Hematopoietic multipotent progenitor cell (in vitro differentiated cells): ENCODE results near the gene TMEM117. TPM values are rescaled to one million over a fixed set of nuclear protein-coding genes. Genes with fewer than 3 reads are reported as not detected.

ENCODE experiments used
- DNase-seq, 3 donors: peaks; one replicate each; pipeline ENCODE4 v3.0.0-alpha.2; 2011 to 2015; ENCODE audit warnings: low read depth in 2 of 3, low spot score in 2 of 3
- total RNA-seq: library from RNA; depleted of rRNA; stranded (reverse); fragments of >200 nt; gene quantifications from one replicate; pipeline ENCODE4 v1.2.3, GENCODE V29; 2012

TMEM117 gene
- total RNA-seq, 1 donor = 3.0 TPM

DNA sequence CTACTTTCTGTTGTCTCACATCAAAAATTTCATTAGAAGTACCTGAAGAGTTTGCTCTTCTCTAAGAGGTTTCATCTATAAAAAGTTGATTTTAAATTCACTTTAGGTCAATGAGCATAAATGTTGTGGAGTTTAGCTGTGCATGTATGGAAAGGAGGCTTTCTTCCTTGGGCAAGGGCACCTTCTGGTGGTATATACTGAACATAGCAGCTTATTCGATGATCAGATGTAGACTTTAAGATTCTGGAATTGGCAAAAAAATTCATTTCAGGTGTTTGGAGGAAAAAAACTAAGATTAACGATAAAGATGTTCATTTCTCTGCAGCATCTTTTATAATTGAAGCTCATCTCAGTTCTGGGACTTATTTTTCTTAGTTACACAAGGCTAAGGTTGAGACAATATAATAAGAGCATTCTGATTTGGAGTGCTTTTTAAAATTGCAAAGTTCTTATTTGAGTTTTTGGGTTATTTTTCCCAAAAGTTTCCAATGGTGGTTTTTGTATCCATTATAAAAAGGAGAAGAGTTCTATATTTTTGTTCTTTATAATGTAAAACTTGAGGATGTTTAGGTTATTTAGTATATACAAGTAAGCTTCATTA is 46.8 kb downstream of the TMEM117 start:
- DNase-seq = peak; percentile 13 to 76 (median 37)

GRCh38 chr12:43883311-43883710 is 47.4 kb downstream of the TMEM117 start:
- DNase-seq = no peak

GRCh38 chr12:43883748-43884147 is 47.9 kb downstream of the TMEM117 start:
- no peak for DNase-seq

- no peak for DNase-seq
These were observed 49.0 kb downstream of the TMEM117 start for GRCh38 chr12:43884683-43885410.

- DNase-seq = no peak
These were observed 51.5 kb downstream of the TMEM117 start for GRCh38 chr12:43887397-43887796.

DNA sequence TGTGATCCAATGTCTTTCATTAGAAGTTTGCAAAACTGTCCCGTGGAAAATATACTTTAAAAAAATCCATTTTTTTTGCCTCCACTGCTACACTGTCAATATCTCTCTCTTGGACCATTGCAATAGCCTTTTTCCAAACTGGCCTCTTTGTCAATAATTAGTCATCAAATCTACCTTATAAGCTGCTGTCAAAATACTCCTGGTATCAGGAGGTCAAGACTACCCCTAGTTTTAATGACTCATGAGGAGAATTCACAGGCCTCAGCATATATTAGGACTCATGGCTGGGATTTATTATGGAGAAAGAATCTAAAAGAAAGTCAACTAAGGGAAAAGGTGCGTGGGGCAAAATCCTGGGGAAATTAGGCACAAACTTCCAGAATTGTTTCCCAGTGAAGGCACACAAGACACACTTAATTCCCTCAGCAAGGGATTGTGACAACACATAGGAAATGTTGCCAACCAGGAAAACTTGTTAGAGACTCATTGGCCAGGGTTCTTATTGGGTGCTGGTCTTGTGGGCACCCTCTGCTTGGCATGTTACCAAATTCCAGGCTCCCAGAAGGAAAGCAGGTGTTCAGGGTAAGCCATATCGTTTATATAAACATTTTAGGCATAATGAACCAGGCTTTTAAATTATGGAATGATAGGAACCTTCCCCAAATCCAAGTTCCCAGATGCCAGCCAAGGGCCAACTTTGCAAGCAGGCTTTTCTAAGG is 56.1 kb downstream of the TMEM117 start:
- DNase-seq = no peak

GRCh38 chr12:43893670-43894069 is 57.8 kb downstream of the TMEM117 start:
- no peak for DNase-seq

GRCh38 chr12:43895580-43896206 is 59.8 kb downstream of the TMEM117 start:
- no peak for DNase-seq

DNA sequence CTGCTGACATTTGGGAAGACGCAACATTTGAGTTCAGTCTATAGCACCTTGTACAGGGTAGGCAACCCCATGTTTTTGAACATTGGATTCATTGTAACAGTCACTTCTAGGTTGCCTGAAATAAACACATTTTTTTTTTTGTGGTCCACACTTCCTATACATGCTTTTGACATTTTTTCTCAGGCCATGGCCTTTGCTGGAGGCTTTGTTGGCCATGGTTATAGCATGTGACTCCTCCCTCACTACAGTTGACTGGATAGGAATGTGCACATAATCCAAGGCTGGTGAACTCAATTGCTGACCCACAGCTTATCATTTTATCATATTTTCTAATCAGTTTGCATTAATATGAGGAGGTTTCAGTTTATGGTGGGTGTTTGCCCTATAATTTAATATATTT is 60.6 kb downstream of the TMEM117 start:
- DNase-seq = no peak

GRCh38 chr12:43898474-43898873 is 62.6 kb downstream of the TMEM117 start:
- DNase-seq = no peak

DNA sequence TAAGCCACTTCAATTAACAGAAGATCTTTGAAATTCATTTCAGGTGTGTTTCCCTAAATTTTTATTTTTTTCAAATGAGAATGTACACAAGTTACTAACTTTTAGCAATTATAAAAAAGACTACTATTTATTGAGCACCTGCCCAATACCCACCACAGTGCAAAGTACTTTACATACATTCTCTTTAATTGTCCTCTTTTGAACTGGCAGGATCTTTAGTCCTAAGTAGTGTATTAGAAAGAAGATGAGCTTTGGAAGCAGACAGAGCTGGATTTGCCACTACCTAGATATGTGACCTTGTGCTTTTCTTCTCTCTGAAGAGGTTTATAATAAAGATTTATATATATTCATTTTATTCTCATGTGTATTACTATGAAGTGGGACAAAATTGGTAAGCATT is 63.7 kb downstream of the TMEM117 start:
- DNase-seq = no peak

- no peak for DNase-seq
These were observed 67.8 kb downstream of the TMEM117 start for GRCh38 chr12:43903686-43904085.

DNA sequence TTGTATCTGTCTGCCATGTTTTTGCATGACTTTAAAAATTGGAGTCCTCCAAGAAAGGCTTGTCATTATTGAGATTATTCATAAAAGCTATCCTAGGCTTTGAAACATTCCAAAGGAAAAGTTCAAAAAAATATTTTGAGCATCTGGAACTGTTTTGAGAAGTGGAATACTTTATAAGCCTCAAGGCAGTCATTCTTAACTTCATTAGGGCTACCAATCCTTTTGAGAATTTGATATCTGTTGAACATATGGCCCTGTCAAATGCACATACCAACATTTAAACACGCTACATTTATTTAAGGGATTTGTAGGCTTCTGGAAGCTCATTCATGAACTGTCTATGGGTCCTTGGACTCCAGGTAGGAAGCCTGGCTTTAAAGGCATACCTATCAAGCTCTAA is 77.0 kb downstream of the TMEM117 start:
- DNase-seq = no peak

- no peak for DNase-seq
These were observed 78.5 kb downstream of the TMEM117 start for GRCh38 chr12:43914391-43914790.

DNA sequence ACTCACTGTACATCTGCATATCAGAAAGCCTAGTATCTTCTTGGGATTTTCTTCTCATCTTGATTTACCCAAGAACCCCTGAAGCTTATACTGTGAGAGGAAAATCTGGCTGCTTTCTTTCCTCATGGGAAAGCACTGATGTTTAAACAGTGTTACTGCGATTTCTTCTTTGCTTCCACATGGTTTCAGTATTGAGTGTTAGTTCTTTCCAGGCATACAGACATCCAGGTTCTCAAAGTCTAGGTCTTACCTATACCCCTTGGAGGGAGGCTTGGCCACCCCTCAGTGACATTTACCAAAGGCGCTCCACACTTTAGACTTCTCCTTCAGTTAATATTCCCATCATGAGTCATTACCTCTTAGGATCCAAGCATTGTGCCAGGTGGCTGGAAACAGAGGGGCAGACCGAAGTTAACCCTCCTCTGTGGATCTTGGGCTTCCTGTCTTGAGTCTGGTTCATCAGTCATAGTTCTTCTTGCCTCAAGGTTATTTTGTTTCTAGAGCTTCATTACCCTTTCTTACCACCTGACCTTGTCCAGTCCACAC is 79.1 kb downstream of the TMEM117 start:
- no peak for DNase-seq

GRCh38 chr12:43917896-43918295 is 82.0 kb downstream of the TMEM117 start:
- DNase-seq = no peak

GRCh38 chr12:43921666-43922337 is 85.9 kb downstream of the TMEM117 start:
- no peak for DNase-seq

GRCh38 chr12:43930032-43930431 is 94.2 kb downstream of the TMEM117 start:
- no peak for DNase-seq

DNA sequence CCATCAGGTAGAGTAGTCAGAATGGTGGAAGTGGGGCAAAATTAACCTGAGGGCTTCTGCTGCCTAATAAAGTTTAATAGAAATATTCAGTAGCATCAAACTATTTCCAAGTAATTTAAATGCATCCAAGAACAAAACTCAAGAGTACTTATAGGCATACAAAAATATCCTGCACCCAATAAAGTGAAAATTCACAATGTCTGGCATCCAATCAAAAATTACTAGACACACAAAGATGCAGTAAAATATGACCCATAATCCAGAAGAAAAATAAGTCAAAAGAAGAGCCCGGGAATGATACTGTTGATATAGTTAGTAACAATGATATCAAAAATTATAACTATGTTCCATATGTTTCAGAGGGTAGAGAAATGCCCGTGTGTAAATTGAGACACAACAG is 95.3 kb downstream of the TMEM117 start:
- no peak for DNase-seq

DNA sequence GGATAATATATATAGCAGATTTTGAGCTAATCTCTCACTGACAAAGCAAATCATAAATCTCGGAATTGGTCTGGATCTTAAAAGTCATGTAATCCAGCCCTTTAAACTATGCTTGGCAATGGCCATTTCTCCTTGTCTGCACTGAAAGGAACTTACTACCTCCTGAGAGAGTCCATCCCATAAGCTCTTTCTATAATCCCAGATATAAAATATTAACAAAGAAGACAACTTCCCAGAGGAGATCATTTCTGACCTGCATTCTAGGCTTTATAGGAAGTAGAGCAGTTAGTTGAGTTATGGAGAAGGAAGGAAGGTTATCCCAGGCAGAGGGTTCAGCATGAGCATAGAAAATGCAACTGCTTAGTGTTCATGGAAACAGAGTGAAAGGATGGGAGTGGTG is 99.7 kb downstream of the TMEM117 start:
- no peak for DNase-seq

GRCh38 chr12:43937947-43938346 is 102.1 kb downstream of the TMEM117 start:
- DNase-seq = no peak
